Spleen (tissue), 11 donors: Measurements from ENCODE around the gene RUFY1. TPM values are rescaled to one million over a fixed set of nuclear protein-coding genes. Genes with fewer than 3 reads are reported as not detected.
A peak's percentile ranks its signal among the peaks of the same experiment; 100 is the strongest.
"Not testable (repeated sequence)": the region's sequence is repeated elsewhere in the genome, so short reads cannot be mapped to it uniquely, and the experiment has no call there.

Experiments used
- DNase-seq: peaks from one replicate; pipeline ENCODE4 v3.0.0-alpha.2; 2020
- H3K27ac ChIP-seq, 8 donors: fragments of 200-600 bp; sonication (generic) in 7 of 8; 1 replicate in 4 of 8; 2 replicates in 4 of 8; pipeline versions ENCODE4 v1.5.0 to v1.8.0; 2016 to 2021; ENCODE audit warnings: inconsistent platforms in 4 of 8, mild to moderate bottlenecking in 4 of 8, moderate library complexity in 1 of 8
- H3K27me3 ChIP-seq, 7 donors: fragments of 200-600 bp; sonication (generic) in 6 of 7; replicated peaks in 1 of 7; 1 replicate in 4 of 7; 2 replicates in 3 of 7; pipeline versions ENCODE4 v1.5.0 to v1.8.0; 2016 to 2021; ENCODE audit warnings: inconsistent platforms in 3 of 7, mild to moderate bottlenecking in 1 of 7
- H3K36me3 ChIP-seq, 6 donors: fragments of 200-600 bp; sonication (generic) in 5 of 6; 1 replicate in 4 of 6; 2 replicates in 2 of 6; pipeline versions ENCODE4 v1.5.0 to v1.8.0; 2016 to 2021; ENCODE audit warnings: inconsistent platforms in 2 of 6
- H3K4me1 ChIP-seq, 6 donors: fragments of 200-600 bp; sonication (generic) in 5 of 6; 1 replicate in 3 of 6; 2 replicates in 3 of 6; pipeline versions ENCODE4 v1.5.0 to v1.8.0; 2016 to 2021; ENCODE audit warnings: inconsistent platforms in 3 of 6
- H3K4me3 ChIP-seq, 8 donors: fragments of 200-600 bp; sonication (generic) in 7 of 8; 1 replicate in 4 of 8; 2 replicates in 4 of 8; pipeline versions ENCODE4 v1.5.0 to v1.8.0; 2016 to 2021; ENCODE audit warnings: inconsistent platforms in 4 of 8, mild to moderate bottlenecking in 4 of 8, moderate library complexity in 2 of 8
- H3K9me3 ChIP-seq, 8 donors: fragments of 200-600 bp; sonication (generic) in 7 of 8; 1 replicate in 4 of 8; 2 replicates in 4 of 8; pipeline versions ENCODE4 v1.5.0 to v1.8.0; 2016 to 2021; ENCODE audit warnings: inconsistent platforms in 4 of 8
- CTCF ChIP-seq, 11 experiments: fragments of 200-600 bp in 7 of 11; fragments of 450-650 bp in 4 of 11; sonication (generic) in 4 of 11; IDR thresholded peaks in 8 of 11; conservative IDR thresholded peaks in 3 of 11; 1 replicate in 7 of 11; 2 replicates in 4 of 11; pipeline versions ENCODE4 v1.4.0 to v1.8.0; 2016 to 2021; ENCODE audit warnings: antibody characterized with exemption in 11 of 11, inconsistent platforms in 4 of 11, mild to moderate bottlenecking in 1 of 11
- POLR2A ChIP-seq, 3 donors: fragments of 450-650 bp; IDR thresholded peaks; one replicate each; pipeline ENCODE4 v1.5.1; 2017; ENCODE audit warnings: antibody characterized with exemption in 3 of 3, mild to moderate bottlenecking in 1 of 3
- POLR2AphosphoS5 ChIP-seq, 3 donors: sonication (generic); formaldehyde crosslinking; IDR thresholded peaks; one replicate each; pipeline ENCODE4 v1.5.1; 2017; ENCODE audit warnings: antibody characterized with exemption in 3 of 3
- WGBS, 5 donors: extraction: QIAGEN DNeasy Blood & Tissue Kit in 3 of 5; methylation state at CpG; one replicate each; pipeline versions ENCODE4 v1.1.5 to v1.1.7; 2013 to 2018; 5-methylcytosine and 5-hydroxymethylcytosine counted together
- intact Hi-C: fragments of 100-400 bp; cut with DNase I; formaldehyde crosslinking; loops from one replicate; pipeline ENCODE4 v1.15.0; 2023; ENCODE audit warnings: low total_unique reads
- polyA plus RNA-seq, 3 donors: library from polyadenylated mRNA; stranded (reverse); fragments of 200-250 nt; gene quantifications; one replicate each; pipeline ENCODE4 v1.2.1, GENCODE V29; 2013
- total RNA-seq, 7 donors: library from RNA; depleted of rRNA in 3 of 7; stranded (reverse); fragments of >200 nt in 3 of 7; fragmentation: NEBNext Ultra II Directional in 4 of 7; extraction: Animal tissue kit (Norgen Biotek cat#: 25700) in 4 of 7; gene quantifications; one replicate each; pipeline versions ENCODE4 v1.1.0 to v1.2.1, GENCODE V29; 2016 to 2021
- donor health status: healthy with polysubstance abuse.
- donor health status: DM: no; HTN: no; CAD: no; lungs with moderate emphysema.
- donor health status: DM: no; HTN: no; CAD: no.
- donor health status: Bipolar disorder and iron deficiency.
- donor health status: healthy.
- donor health status: DM: no; HTN: no; CAD: no.
- donor health status: DM: yes; HTN: yes; CAD: no.

RUFY1 gene
- total and polyA plus RNA-seq, 10 donors = 33.9 to 89.6 (median 67.3) TPM

- H3K4me3 ChIP-seq, H3K27ac ChIP-seq, H3K27me3 ChIP-seq, intact Hi-C loops, H3K4me1 ChIP-seq, H3K36me3 ChIP-seq, DNase-seq, H3K9me3 ChIP-seq: not testable (repeated sequence)
- 81 to 93% (median 86%) methylated on average over 4 to 5 of the region's 5 CpGs for WGBS, 5 donors
Observed at GRCh38 chr5:179644766-179645165, 94.4 kb downstream of the RUFY1 start.

- H3K4me3 ChIP-seq = no peak overlapping the region
- H3K27me3 ChIP-seq = no peaks in the 10 kb centered on the region
- H3K36me3 ChIP-seq = no peaks in the 10 kb centered on the region
- no peaks in the 10 kb centered on the region for H3K9me3 ChIP-seq
- TF ChIP-seq CTCF (IDR thresholded peaks at IDR 0.05 in 8 of 11, conservative IDR thresholded peaks at IDR 0.05 in 3 of 11) = no peak
- no peak for TF ChIP-seq POLR2A (IDR thresholded peaks at IDR 0.05)
- no peak for TF ChIP-seq POLR2AphosphoS5 (IDR thresholded peaks at IDR 0.05)
- DNase-seq = no peak
- no peaks in the 10 kb centered on the region for H3K4me1 ChIP-seq
- intact Hi-C loops = no loop called here
- no peak overlapping the region for H3K27ac ChIP-seq
- 84 to 93% (median 88%) methylated on average over 9 of the region's 9 CpGs for WGBS, 5 donors
Observed at GRCh38 chr5:179648410-179648809, 98.1 kb downstream of the RUFY1 start.

DNA sequence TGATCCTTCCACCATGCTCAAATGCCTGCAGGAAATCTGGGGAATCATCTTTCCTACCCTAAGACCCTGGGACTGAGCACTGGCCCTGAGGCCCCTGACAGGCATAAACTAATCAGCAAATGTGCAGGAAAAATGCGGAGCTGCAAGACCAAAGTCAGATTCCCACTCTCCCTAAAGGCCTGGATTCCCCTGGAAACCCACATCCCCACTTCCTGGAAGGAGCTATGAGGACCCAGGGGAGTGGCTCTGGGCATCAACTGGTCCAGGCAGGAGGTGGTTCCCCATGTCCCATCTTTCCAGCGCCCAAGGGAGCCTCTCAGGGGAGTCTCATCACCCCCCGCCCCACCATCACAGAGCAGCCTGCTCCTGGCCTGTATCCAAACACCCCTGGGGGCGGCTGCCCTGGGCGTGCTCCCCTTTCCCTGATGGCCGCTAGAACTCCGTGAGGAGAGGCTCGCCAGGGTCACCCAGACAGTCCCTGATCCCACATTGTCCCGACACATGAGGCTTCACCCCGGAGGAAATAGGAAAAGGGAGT lies 98.9 kb downstream of the RUFY1 start:
- intact Hi-C loops, DNase-seq, H3K27ac ChIP-seq, H3K27me3 ChIP-seq, H3K4me3 ChIP-seq, H3K4me1 ChIP-seq, H3K9me3 ChIP-seq, H3K36me3 ChIP-seq: not testable (repeated sequence)
- 74 to 87% (median 78%) methylated on average over 5 to 10 of the region's 10 CpGs for WGBS, 5 donors

DNA sequence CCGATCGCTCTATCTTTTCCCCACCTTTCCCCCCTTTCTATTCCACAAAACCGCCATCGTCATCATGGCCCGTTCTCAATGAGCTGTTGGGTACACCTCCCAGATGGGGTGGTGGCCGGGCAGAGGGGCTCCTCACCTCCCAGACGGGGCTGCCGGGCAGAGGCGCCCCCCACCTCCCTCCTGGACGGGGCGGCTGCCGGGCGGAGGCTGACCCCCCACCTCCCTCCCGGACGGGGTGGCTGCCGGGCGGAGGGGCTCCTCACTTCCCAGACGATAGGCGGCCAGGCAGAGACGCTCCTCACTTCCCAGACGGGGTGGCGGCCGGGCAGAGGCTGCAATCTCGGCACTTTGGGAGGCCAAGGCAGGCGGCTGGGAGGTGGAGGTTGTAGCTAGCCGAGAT lies 99.9 kb downstream of the RUFY1 start:
- 86 to 100% (median 93%) methylated on average over 10 to 25 of the region's 26 CpGs for WGBS, 5 donors
- H3K9me3 ChIP-seq, H3K4me3 ChIP-seq, H3K27ac ChIP-seq, intact Hi-C loops, H3K27me3 ChIP-seq, H3K4me1 ChIP-seq, DNase-seq, H3K36me3 ChIP-seq: not testable (repeated sequence)

GRCh38 chr5:179653135-179653534 lies 102.8 kb downstream of the RUFY1 start:
- H3K27ac ChIP-seq, H3K4me1 ChIP-seq, H3K4me3 ChIP-seq, intact Hi-C loops, H3K27me3 ChIP-seq, DNase-seq, H3K36me3 ChIP-seq, H3K9me3 ChIP-seq: not testable (repeated sequence)
- 58 to 72% (median 63%) methylated on average over 2 of the region's 2 CpGs for WGBS, 5 donors

DNA sequence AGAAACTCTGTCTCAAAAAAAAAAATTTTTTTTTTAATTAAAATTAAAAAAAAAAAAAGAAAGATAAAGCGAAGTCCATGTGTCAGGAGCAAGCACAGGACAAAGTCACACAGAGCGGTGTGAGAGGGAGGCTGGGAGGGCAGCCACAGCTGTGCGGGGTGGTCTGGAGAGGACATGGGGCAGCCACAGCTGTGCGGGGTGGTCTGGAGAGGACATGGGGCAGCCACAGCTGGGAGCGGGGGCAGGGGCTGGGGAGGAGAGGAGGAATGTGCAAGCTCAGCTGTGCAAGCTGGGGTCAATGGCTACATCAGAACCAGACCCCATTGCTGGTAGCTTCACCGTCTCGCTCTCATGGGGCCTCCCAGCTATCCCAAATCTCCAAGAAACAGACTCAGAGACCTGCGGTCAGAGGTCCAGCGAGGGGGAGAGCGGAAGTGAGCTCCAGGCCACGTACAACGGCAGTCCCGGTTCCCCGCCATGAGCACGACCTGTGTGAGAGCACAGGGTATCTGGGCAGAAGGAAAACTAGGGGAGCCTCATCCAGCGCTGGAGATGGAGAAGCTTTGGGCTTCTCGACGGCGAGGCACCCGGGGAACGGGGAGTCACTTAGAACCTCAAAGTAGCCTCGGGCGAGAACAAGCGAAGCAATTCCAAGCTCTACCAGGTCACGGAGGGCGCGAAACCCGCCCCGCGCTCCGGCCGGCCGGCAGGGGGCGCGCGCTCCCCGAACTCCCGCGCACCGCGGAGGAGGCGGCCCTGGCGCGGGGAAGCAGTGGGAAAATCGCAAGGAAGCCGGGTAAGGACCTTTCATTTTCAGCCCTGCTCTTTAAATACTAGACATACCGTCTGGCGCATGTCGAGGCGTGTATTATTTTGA lies 107.2 kb downstream of the RUFY1 start:
- DNase-seq = peak; percentile 81
- Histone ChIP-seq H3K4me3 (peak overlapping the region in 2 of 8 donors; percentile 22 to 49), H3K4me1 (peaks cover 0 to 16% (median 7%) of the 10 kb centered on the region in 6 donors)
- H3K27ac ChIP-seq, H3K9me3 ChIP-seq, H3K27me3 ChIP-seq, intact Hi-C loops, H3K36me3 ChIP-seq: not testable (repeated sequence)
- peak in 2 of 11 experiments; percentile 17 to 28 for TF ChIP-seq CTCF (IDR thresholded peaks at IDR 0.05 in 8 of 11, conservative IDR thresholded peaks at IDR 0.05 in 3 of 11)
- WGBS, 5 donors = 19 to 100% (median 88%) methylated on average over 1 to 12 of the region's 50 CpGs
